NCI-H2107 treated with DMSO at 0.1 percent for 48 hours (cell line): Measurements from ENCODE around the gene ZNF580.

Experiments
- DNase-seq: peaks from one replicate; lab custom pipeline; 2025; ENCODE audit not compliant: unreplicated experiment; lab: John Stamatoyannopoulos, UW

ZNF580 gene

GRCh38 chr19:55656988-55657747 is 16.4 kb downstream of the ZNF580 start:
- peak; percentile 53 for DNase-seq

DNA sequence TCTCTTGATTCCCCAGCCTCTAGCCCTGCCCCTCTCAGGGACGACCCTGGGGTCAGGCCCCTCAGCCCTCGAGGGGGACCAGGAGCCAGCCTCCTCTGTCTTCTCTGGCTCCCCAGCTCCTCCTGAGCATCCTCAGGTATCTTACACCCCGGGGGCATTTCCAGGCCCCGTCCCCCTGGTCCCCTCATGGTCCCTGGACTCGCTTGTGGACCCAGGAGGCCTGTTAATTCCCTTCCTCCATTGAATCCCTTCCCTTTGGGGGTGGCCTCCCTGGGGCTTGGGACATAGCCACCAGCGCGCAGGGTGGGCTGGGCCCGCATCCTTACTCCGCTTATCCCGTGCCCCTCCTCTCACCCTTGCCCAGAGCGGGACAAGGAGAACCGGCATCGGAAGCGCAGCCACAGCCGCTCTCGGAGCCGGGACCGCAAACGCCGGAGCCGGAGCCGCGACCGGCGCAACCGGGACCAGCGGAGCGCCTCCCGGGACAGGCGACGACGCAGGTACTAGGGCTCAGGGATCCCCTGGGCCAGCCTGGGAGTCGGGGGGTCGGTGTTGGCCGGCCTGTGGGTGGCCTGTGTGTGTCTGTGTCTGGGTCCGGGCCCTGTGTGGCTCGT is 18.2 kb downstream of the ZNF580 start:
- no peak for DNase-seq

GRCh38 chr19:55659822-55660221 is 19.0 kb downstream of the ZNF580 start:
- DNase-seq, result no peak

- no peak for DNase-seq
Measured at GRCh38 chr19:55660404-55660803, 19.6 kb downstream of the ZNF580 start.

DNA sequence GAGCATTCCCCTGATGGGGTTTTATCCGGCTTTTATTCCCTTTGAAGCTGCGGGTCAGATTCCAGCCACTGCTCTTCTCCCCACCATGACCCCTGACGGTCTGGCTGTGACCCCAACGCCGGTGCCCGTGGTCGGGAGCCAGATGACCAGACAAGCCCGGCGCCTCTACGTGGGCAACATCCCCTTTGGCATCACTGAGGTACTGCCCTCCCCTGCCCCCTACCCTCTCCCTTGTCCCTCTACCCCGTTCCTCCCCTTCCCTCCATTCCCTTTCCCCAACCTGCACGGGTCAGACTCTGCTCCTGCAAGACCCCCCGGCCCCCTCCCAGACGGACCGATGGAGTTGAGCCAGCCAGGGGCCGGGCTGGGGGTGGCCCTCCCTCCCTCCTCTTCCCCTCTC is 20.2 kb downstream of the ZNF580 start:
- no peak for DNase-seq

GRCh38 chr19:55661826-55662225 is 21.0 kb downstream of the ZNF580 start:
- no peak for DNase-seq

- DNase-seq, result no peak
Measured at GRCh38 chr19:55663846-55664536, 23.2 kb downstream of the ZNF580 start.

DNA sequence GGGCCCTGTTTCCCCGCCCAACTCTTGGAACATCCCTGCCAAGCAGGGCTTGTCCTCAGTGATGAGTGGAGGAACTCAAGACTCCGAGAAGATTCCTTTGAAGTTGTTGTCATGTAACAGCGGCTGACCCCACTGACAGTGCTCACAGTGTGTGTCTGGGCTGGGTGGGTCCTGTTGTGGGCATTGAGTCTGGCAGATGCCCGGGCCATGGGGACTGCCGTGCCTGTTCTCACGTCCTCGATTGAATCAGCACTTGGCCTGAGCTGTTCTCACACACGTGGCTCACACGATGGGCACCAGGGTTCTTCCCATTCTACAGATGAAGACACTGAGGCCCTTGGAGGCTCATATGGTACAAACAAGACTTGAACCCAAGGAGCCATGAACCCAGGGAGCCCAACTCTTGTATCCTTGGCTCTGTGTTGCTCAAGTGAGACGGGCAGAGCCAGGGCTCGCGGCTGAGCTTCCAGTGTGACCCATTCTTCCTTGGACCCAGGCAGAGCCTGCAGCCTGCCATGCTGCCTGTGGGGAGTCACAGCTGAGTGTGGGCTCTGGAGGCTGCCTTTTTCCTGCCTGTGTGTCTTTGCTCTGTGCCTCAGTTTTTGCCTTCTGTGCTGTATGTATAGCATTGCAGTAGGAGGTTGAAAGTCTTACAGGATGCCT is 25.7 kb downstream of the ZNF580 start:
- no peak for DNase-seq

- DNase-seq, result no peak
Measured at GRCh38 chr19:55667006-55667381, 26.2 kb downstream of the ZNF580 start.

DNA sequence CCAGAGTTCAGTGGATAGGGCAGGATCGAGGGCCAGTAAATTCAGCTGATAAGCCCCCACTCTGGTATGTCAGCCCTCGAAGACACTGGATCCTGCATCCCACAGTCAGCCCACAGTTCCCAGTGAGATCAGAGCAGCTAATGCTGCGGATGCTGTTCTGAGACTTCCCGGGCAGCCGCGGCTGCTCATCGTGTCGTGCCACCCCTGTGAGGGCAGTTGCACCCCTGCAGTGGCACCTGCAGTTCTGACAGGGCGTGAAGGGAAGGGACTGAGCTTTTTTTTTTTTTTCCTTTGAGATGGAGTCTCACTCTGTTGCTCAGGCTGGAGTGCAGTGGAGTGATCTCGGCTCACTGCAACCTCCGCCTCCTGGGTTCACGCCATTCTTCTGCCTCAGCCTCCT is 26.7 kb downstream of the ZNF580 start:
- DNase-seq, result no peak

DNA sequence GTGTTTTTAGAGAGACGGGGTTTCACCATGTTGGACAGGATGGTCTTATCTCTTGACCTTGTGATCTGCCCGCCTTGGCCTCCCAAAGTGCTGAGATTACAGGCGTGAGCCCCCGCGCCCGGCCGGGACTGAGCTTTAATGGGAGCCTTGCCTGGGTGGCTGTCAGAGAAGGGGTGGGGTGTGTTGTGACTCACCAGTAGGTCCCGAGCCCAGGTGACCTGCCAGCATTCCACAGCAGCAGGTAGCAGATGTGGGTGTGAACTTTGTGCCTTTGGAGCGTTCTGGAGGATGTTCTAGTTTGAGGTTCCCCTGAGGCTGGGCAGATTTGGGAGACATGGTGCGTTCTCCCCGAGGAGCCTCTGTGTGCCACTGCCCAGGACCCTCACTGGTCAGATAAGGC is 27.2 kb downstream of the ZNF580 start:
- no peak for DNase-seq

- no peak for DNase-seq
Measured at GRCh38 chr19:55668603-55669348, 28.0 kb downstream of the ZNF580 start.

DNA sequence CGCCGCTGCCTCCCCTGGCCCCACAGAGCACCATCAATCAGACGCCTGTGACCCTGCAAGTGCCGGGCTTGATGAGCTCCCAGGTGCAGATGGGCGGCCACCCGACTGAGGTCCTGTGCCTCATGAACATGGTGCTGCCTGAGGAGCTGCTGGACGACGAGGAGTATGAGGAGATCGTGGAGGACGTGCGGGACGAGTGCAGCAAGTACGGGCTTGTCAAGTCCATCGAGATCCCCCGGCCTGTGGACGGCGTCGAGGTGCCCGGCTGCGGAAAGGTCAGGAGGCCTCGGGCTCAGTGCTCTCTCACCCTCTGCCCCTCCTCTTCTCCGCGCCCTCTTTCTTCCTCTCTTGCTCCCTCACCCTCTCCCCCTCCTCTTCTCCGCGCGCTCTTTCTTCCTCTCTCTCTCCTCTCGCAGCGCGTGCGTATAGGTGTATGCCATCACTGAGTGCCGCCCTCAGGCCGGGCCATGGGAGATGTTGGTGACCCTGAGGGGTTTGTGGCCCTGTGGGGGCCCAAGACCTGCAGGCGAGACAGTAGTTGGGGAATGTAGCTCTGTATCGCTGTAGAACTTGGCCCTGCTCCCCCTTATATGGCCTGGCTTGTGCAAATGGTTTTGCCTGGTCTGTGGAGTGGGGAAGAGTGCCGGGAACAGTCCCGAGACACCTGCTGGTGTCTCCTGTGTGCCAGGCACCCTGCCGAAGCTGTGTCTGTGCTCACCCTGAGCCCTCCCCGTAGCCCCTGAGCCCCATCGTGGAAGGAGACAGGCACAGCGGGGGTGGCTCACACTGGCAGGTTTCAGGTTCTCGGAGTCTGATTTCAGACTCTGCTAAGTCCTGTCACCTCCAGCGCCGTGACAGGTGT is 28.8 kb downstream of the ZNF580 start:
- DNase-seq, result peak; percentile 83

GRCh38 chr19:55670280-55671053 is 29.7 kb downstream of the ZNF580 start:
- peak; percentile 83 for DNase-seq

DNA sequence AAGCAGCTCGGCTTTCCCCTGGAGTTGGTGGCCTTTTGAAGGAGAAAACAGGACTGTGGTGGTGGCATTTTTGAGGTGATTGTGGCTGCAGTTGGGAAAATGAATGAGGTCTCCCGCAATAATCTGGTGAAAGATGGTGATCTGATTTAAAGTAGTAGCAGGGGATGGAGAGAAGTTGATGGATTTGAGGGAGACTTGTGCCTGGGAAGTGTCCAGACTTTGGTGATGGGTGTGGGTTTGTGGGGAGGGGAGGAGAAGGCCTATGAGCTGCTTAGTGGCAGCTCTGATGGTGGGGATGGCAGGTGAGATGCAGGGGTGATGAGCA is 30.2 kb downstream of the ZNF580 start:
- no peak for DNase-seq

- no peak for DNase-seq
Measured at GRCh38 chr19:55672418-55672817, 31.6 kb downstream of the ZNF580 start.

DNA sequence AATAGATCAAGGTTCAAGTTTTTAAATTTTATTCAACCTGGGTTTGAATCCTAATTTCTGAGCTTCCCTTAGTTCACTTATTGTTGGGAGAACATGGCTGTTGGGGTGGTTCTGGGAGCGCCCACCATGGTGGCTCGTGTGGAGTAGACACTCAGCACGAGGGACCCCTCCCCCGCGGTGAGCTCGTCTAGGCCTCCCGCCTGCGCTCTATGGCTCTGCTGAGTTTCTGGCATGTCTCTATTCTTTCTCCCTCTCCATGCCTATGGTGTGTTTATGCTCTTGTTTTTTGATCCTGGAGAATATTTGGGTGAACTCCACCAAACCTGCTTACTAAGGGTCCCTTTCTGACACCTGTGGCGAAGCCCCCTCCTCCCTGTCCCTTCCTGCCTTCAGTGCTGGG is 32.7 kb downstream of the ZNF580 start:
- DNase-seq, result no peak

DNA sequence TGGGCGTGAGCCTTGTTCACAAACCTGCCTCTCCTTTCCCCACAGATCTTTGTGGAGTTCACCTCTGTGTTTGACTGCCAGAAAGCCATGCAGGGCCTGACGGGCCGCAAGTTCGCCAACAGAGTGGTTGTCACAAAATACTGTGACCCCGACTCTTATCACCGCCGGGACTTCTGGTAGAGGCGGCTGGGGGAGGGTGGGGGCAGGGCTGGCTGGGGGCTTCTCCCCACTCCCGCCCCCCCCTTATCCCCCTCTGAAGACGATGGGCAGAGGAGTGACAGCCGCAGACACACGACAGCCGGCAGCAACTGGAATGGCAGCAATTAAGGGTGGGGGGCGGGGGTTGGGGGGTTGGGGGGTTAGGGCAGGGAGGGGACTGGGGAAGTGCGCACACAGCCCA is 33.1 kb downstream of the ZNF580 start:
- no peak for DNase-seq

- DNase-seq, result no peak
Measured at GRCh38 chr19:55674459-55674840, 33.6 kb downstream of the ZNF580 start.
